HepG2 (cell line): ENCODE measurements around the gene RXFP3. TPM values are rescaled to one million over a fixed set of nuclear protein-coding genes. Genes with fewer than 3 reads are reported as not detected.

ENCODE experiments used
- ATAC-seq: fragments of 200-7000 bp; cut with Tn5 transposase; 3 replicates; pipeline ENCODE4 v1.9.1; 2020; ENCODE audit warnings: mild to moderate bottlenecking, moderate library complexity
- BruUV-seq: library from RNA; stranded (reverse); fragments of 400-500 nt; replicated peaks from 2 replicates; lab custom pipeline; 2021; lab: Mats Ljungman, UMichigan
- CTCF ChIA-PET: fragments of 300-600 bp; formaldehyde crosslinking; extraction: SDS; loops from one replicate; lab custom pipeline; 2021; ENCODE audit warnings: low total read pairs, inconsistent platforms, low intra/inter-chr PET ratio; lab: Yijun Ruan, JAX
- POLR2A ChIA-PET: fragments of 350-600 bp; sonication (Branson Sonifier 250); formaldehyde crosslinking; loops from one replicate; lab custom pipeline; 2020; ENCODE audit warnings: antibody characterized with exemption, inconsistent platforms; lab: Yijun Ruan, JAX
- DNase-seq: peaks from one replicate; pipeline ENCODE4 v3.0.0-alpha.2; 2015; ENCODE audit warnings: low spot score
- FAIRE-seq: peaks from 3 replicates; lab custom pipeline; 2011; peaks lifted over from hg19 to GRCh38; lab: Jason Lieb, UNC
- H2AFZ ChIP-seq: one replicate; pipeline ENCODE4 v1.6.1; 2011; ENCODE audit warnings: low read length, inconsistent platforms
- H3K27ac ChIP-seq: fragments of 300-600 bp; 3 replicates; pipeline ENCODE4 v1.8.0; 2011; ENCODE audit warnings: mixed run types, mild to moderate bottlenecking, mixed read lengths, low read length, inconsistent platforms; ENCODE audit not compliant: insufficient read depth; ENCODE audit errors: extremely low read length
- H3K27me3 ChIP-seq, 2 experiments: fragments of 200-600 bp in 1 of 2; 2 replicates in 1 of 2; 3 replicates in 1 of 2; pipeline versions ENCODE4 v1.6.0 to v1.8.0; 2011; ENCODE audit warnings: low read length in 2 of 2, mild to moderate bottlenecking in 2 of 2, moderate library complexity in 2 of 2, inconsistent platforms in 1 of 2; ENCODE audit not compliant: insufficient read depth in 2 of 2, control insufficient read depth in 1 of 2
- H3K36me3 ChIP-seq, 2 experiments: fragments of 200-600 bp in 1 of 2; replicated peaks in 1 of 2; 2 replicates in 1 of 2; 3 replicates in 1 of 2; pipeline versions ENCODE4 v1.5.1 to v1.8.0; 2011; ENCODE audit warnings: low read length in 2 of 2, inconsistent platforms in 1 of 2; ENCODE audit not compliant: insufficient read depth in 2 of 2, control insufficient read depth in 1 of 2
- H3K4me1 ChIP-seq: 2 replicates; pipeline ENCODE4 v1.5.1; 2012; ENCODE audit warnings: low read length, inconsistent platforms; ENCODE audit not compliant: insufficient read depth
- H3K4me2 ChIP-seq: 2 replicates; pipeline ENCODE4 v1.6.0; 2011; ENCODE audit warnings: low read depth, low read length, inconsistent platforms
- H3K4me3 ChIP-seq, 3 experiments: fragments of 200-600 bp in 1 of 3; sonication (generic), shearing (Covaris generic) in 1 of 3; replicated peaks in 1 of 3; 2 replicates each; pipeline ENCODE4 v1.5.1; 2011 to 2016; ENCODE audit warnings: low read length in 3 of 3, inconsistent platforms in 2 of 3, low read depth in 2 of 3, mild to moderate bottlenecking in 2 of 3, control low read depth in 1 of 3, mixed read lengths in 1 of 3; ENCODE audit not compliant: insufficient read depth in 1 of 3
- H3K79me2 ChIP-seq: one replicate; pipeline ENCODE4 v1.6.1; 2011; ENCODE audit warnings: low read length, inconsistent platforms; ENCODE audit not compliant: insufficient read depth
- H3K9ac ChIP-seq: 2 replicates; pipeline ENCODE4 v1.6.0; 2011; ENCODE audit warnings: mild to moderate bottlenecking, low read depth, low read length, inconsistent platforms; ENCODE audit not compliant: insufficient read depth
- H3K9me3 ChIP-seq: 2 replicates; pipeline ENCODE4 v1.5.1; 2012; ENCODE audit warnings: mild to moderate bottlenecking, low read length
- H4K20me1 ChIP-seq: 2 replicates; pipeline ENCODE4 v1.6.0; 2011; ENCODE audit warnings: inconsistent platforms, mild to moderate bottlenecking, low read length, moderate library complexity; ENCODE audit not compliant: insufficient read depth
- AKAP8 ChIP-seq: sonication (generic); formaldehyde crosslinking; IDR thresholded peaks from 2 replicates; pipeline ENCODE4 v1.5.1; 2020; ENCODE audit warnings: mild to moderate bottlenecking, missing genetic modification reagents
- CEBPG ChIP-seq: IDR thresholded peaks from 2 replicates; pipeline ENCODE4 v1.6.1; 2016
- KDM4B ChIP-seq: sonication (generic); formaldehyde crosslinking; IDR thresholded peaks from 2 replicates; pipeline ENCODE4 v1.4.0; 2020; ENCODE audit warnings: missing genetic modification reagents
- MZF1 ChIP-seq: sonication (generic); formaldehyde crosslinking; IDR thresholded peaks from 2 replicates; pipeline ENCODE4 v1.8.1; 2023; ENCODE audit warnings: mild to moderate bottlenecking, missing genetic modification reagents, borderline replicate concordance
- NFIB ChIP-seq: sonication (generic); formaldehyde crosslinking; IDR thresholded peaks from 2 replicates; pipeline ENCODE4 v1.9.0; 2021; ENCODE audit warnings: missing genetic modification reagents, mild to moderate bottlenecking, borderline replicate concordance
- PRMT3 ChIP-seq: sonication (generic); formaldehyde crosslinking; IDR thresholded peaks from 2 replicates; pipeline ENCODE4 v1.8.1; 2022; ENCODE audit warnings: low read depth, mild to moderate bottlenecking, moderate library complexity, missing genetic modification reagents, borderline replicate concordance
- TP53 ChIP-seq: sonication (generic); formaldehyde crosslinking; conservative IDR thresholded peaks from 2 replicates; pipeline ENCODE4 v1.4.0; 2020; ENCODE audit warnings: missing genetic modification reagents
- ZNF337 ChIP-seq: sonication (generic); formaldehyde crosslinking; IDR thresholded peaks from 2 replicates; pipeline ENCODE4 v1.5.1; 2020; ENCODE audit warnings: missing genetic modification reagents, low read depth, mild to moderate bottlenecking, borderline replicate concordance
- ZNF383 ChIP-seq: sonication (generic); formaldehyde crosslinking; IDR thresholded peaks from 2 replicates; pipeline ENCODE4 v1.4.0; 2020; ENCODE audit warnings: missing genetic modification reagents, mild to moderate bottlenecking, borderline replicate concordance
- ZNF709 ChIP-seq: sonication (generic); formaldehyde crosslinking; IDR thresholded peaks from 2 replicates; pipeline ENCODE4 v1.5.0; 2020; ENCODE audit warnings: mild to moderate bottlenecking, missing genetic modification reagents
- WGBS: methylation state at CpG from one replicate; pipeline ENCODE4 v1.1.6; 2017; ENCODE audit warnings: low lambda C conversion rate; 5-methylcytosine and 5-hydroxymethylcytosine counted together
- in situ Hi-C: cut with HindIII; loops from 2 replicates; pipeline ENCODE4 v1.10.0; 2017; ENCODE audit warnings: low pct_unique_long_range_greater_than_20kb; ENCODE audit not compliant: extremely low pct_ligation_motif_present
- intact Hi-C: fragments of 100-400 bp; cut with micrococcal nuclease; formaldehyde crosslinking; loops from one replicate; pipeline ENCODE4 v1.10.0; 2022; ENCODE audit not compliant: unreplicated experiment
- polyA plus RNA-seq, 8 experiments: library from polyadenylated mRNA; depleted of rRNA in 3 of 8; stranded (reverse) in 7 of 8; unstranded in 1 of 8; fragments of >200 nt; fragmentation: Illumina TruSeq in 4 of 8; extraction: Trizol in 4 of 8; gene quantifications; 2 replicates each; pipeline versions ENCODE4 v1.2.1 to v1.2.3, GENCODE V29; 2011 to 2016; ENCODE audit warnings: low read depth in 4 of 8, missing spikeins in 1 of 8, mixed read lengths in 1 of 8; ENCODE audit not compliant: insufficient read depth in 1 of 8
- total RNA-seq, 5 experiments: library from RNA; depleted of rRNA; stranded (reverse); fragments of >200 nt; fragmentation: Illumina TruSeq; extraction: Trizol; gene quantifications; 2 replicates each; pipeline ENCODE4 v1.2.3, GENCODE V29; 2016; ENCODE audit warnings: low read depth in 1 of 5
- TF ChIP-seq, protein P1 (sequence below): sonication (generic); formaldehyde crosslinking; IDR thresholded peaks from 2 replicates; pipeline ENCODE4 v1.9.0; 2021; ENCODE audit warnings: missing genetic modification reagents, mild to moderate bottlenecking, borderline replicate concordance
- TF ChIP-seq, protein P2 (sequence below): sonication (generic); formaldehyde crosslinking; IDR thresholded peaks from 2 replicates; pipeline ENCODE4 v1.9.0; 2021; ENCODE audit warnings: missing genetic modification reagents, borderline replicate concordance
- TF ChIP-seq, protein P3 (sequence below): sonication (generic); formaldehyde crosslinking; IDR thresholded peaks from 2 replicates; pipeline ENCODE4 v1.4.0; 2020; ENCODE audit warnings: missing genetic modification reagents, low read depth, mild to moderate bottlenecking, borderline replicate concordance
- TF ChIP-seq, protein P4 (sequence below): sonication (generic); formaldehyde crosslinking; IDR thresholded peaks from 2 replicates; pipeline ENCODE4 v1.4.0; 2020; ENCODE audit warnings: missing genetic modification reagents, mild to moderate bottlenecking, borderline replicate concordance

The RXFP3 gene
- total and polyA plus RNA-seq, 2 of the 13 experiments (the other 11 are each of a cell fraction or from before 2014, with no cell fraction given), result not detected

DNA sequence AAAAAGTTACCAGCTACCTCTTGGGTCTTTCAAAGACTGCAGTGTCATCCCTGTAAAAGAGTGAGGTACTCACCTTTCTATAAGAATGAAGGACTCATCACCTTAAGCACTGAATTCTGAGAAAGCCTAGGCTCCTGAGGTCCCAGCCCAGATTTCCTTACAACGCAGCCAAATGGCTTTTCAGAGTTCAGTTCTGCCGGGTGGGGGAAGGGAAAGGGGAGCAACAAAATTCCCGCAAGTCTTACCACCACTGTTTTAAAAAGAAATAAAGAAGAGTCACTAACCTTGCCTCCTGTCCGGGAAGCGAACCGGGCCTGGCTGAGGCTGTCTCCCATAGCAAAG, 44.8 kb upstream of the RXFP3 start (continued):
- TF ChIP-seq ZNF709 (CRISPR knock-in tag) (no peak), NFIB (CRISPR knock-in tag) (no peak), KDM4B (CRISPR knock-in tag) (no peak)

DNA sequence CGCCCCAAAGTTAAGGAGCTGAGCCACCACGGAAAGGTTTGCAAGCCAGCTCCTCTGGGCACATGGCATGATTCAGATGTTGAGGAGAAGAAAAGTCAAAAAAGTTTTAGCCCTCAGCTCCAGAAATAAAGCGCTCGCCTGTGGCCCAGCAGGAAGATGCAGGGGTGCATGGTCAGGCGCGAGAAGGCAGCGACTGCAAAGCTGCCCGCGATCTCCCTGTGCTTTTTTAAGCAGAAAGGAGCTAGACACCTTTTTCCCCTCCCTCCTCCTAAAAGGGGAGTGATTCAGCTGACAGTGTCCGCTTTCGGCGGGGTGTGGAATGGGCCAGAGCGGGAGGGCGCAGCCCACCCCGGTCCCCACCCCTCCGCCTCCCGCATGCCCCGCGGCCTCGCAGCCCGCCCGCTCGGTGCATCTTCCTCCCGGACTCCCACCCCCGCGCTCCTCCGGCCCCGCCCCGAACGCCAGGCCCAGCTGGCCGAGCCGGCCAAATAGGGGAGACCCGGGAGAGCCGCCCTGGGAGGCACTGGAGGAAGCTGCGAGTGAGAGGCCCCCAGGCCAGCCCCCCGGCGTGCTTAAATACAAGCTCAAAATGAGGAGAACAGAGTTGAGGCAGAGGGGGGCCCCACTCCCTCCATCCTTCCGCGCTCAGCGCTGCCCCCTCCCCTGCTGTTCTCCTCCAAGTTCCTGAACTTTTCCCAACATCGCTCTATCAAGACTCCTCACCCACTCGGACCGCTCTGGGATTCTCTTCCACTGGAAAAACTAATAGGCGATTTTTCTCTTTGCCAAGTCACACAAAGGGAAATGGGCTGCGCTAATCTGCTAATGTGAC, 44.2 kb upstream of the RXFP3 start, which contains the start of gene ADAMTS12:
Gene ADAMTS12 (minus strand): TSS at position 203 of the 832 bp plus-strand sequence. CDS start 134 bp downstream, at position 69.
- Histone ChIP-seq H3K27me3 (peaks cover 1 to 17% of the 10 kb centered on the region in 2 experiments; a peak in 4 of 5 replicates), H3K79me2 (no peaks in the 10 kb centered on the region), H3K9ac (no peak within 1 kb of the TSS), H4K20me1 (no peaks in the 10 kb centered on the region), H3K4me2 (no peak within 1 kb of the TSS), H3K4me1 (no peaks in the 10 kb centered on the region), H2AFZ (no peak within 1 kb of the TSS), H3K36me3 (no peaks in the 10 kb centered on the region), H3K27ac (no peak within 1 kb of the TSS), H3K4me3 (no peak within 1 kb of the TSS), H3K9me3 (no peaks in the 10 kb centered on the region)
- ChIA-PET CTCF (no interaction called here), POLR2A (no interaction called here)
- 59% methylated on average over 45 of the region's 45 CpGs for WGBS
- DNase-seq (no peak), ATAC-seq (no peak), FAIRE-seq (no peak)
- in situ Hi-C loops (no loop called here), intact Hi-C loops (no loop called here)
- TF ChIP-seq, protein P1, sequence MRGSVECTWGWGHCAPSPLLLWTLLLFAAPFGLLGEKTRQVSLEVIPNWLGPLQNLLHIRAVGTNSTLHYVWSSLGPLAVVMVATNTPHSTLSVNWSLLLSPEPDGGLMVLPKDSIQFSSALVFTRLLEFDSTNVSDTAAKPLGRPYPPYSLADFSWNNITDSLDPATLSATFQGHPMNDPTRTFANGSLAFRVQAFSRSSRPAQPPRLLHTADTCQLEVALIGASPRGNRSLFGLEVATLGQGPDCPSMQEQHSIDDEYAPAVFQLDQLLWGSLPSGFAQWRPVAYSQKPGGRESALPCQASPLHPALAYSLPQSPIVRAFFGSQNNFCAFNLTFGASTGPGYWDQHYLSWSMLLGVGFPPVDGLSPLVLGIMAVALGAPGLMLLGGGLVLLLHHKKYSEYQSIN (CRISPR knock-in tag), result no peak
- TF ChIP-seq TP53 (no peak), MZF1 (no peak), AKAP8 (CRISPR knock-in tag) (no peak), CEBPG (CRISPR knock-in tag) (no peak), ZNF337 (CRISPR knock-in tag) (no peak), ZNF383 (CRISPR knock-in tag) (no peak), PRMT3 (no peak)
- TF ChIP-seq, protein P2, sequence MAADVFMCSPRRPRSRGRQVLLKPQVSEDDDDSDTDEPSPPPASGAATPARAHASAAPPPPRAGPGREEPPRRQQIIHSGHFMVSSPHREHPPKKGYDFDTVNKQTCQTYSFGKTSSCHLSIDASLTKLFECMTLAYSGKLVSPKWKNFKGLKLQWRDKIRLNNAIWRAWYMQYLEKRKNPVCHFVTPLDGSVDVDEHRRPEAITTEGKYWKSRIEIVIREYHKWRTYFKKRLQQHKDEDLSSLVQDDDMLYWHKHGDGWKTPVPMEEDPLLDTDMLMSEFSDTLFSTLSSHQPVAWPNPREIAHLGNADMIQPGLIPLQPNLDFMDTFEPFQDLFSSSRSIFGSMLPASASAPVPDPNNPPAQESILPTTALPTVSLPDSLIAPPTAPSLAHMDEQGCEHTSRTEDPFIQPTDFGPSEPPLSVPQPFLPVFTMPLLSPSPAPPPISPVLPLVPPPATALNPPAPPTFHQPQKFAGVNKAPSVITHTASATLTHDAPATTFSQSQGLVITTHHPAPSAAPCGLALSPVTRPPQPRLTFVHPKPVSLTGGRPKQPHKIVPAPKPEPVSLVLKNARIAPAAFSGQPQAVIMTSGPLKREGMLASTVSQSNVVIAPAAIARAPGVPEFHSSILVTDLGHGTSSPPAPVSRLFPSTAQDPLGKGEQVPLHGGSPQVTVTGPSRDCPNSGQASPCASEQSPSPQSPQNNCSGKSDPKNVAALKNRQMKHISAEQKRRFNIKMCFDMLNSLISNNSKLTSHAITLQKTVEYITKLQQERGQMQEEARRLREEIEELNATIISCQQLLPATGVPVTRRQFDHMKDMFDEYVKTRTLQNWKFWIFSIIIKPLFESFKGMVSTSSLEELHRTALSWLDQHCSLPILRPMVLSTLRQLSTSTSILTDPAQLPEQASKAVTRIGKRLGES (CRISPR knock-in tag), result no peak
- TF ChIP-seq, protein P3, sequence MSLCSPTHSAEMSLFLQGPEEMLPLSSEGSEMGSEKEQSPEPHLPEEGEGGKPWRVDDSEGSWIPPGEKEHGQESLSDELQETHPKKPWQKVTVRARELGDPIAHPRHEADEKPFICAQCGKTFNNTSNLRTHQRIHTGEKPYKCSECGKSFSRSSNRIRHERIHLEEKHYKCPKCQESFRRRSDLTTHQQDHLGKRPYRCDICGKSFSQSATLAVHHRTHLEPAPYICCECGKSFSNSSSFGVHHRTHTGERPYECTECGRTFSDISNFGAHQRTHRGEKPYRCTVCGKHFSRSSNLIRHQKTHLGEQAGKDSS (CRISPR knock-in tag), result no peak
- TF ChIP-seq, protein P4, sequence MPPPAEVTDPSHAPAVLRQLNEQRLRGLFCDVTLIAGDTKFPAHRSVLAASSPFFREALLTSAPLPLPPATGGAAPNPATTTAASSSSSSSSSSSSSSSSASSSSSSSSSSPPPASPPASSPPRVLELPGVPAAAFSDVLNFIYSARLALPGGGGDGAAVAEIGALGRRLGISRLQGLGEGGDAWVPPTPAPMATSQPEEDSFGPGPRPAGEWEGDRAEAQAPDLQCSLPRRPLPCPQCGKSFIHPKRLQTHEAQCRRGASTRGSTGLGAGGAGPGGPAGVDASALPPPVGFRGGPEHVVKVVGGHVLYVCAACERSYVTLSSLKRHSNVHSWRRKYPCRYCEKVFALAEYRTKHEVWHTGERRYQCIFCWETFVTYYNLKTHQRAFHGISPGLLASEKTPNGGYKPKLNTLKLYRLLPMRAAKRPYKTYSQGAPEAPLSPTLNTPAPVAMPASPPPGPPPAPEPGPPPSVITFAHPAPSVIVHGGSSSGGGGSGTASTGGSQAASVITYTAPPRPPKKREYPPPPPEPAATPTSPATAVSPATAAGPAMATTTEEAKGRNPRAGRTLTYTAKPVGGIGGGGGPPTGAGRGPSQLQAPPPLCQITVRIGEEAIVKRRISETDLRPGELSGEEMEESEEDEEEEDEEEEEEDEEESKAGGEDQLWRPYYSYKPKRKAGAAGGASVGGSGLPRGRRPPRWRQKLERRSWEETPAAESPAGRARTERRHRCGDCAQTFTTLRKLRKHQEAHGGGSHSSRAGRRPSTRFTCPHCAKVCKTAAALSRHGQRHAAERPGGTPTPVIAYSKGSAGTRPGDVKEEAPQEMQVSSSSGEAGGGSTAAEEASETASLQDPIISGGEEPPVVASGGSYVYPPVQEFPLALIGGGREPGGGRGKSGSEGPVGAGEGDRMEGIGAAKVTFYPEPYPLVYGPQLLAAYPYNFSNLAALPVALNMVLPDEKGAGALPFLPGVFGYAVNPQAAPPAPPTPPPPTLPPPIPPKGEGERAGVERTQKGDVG (CRISPR knock-in tag), result no peak
- BruUV-seq, result no TSS peak
